ENCODE results near the gene PCSK5.

PCSK5 gene

GRCh38 chr9:76023715-76024195 lies 133.3 kb downstream of the PCSK5 start:
- no peaks in the 10 kb centered on the region for H3F3A ChIP-seq (ENCODE audit: insufficient read depth)
- no peaks in the 10 kb centered on the region for H3K9me2 ChIP-seq (replicated peaks; ENCODE audit: insufficient read depth, low read length)
- H3K4me3 ChIP-seq (ENCODE audit: insufficient read depth, low read length, poor library complexity, severe bottlenecking): no peak overlapping the region
- H2AFZ ChIP-seq (ENCODE audit: low read depth, low read length, severe bottlenecking): no peak overlapping the region
- H3K27ac ChIP-seq (ENCODE audit: low read depth, low read length): no peak overlapping the region
- H3K27me3 ChIP-seq (ENCODE audit: low read length): no peaks in the 10 kb centered on the region
- no peaks in the 10 kb centered on the region for H3K79me2 ChIP-seq (ENCODE audit: insufficient read depth, low read length)
- no peak overlapping the region for H3K4me2 ChIP-seq (ENCODE audit: low read depth, low read length, poor library complexity, severe bottlenecking)
- no peaks in the 10 kb centered on the region for H3K9me3 ChIP-seq (ENCODE audit: insufficient read depth, low read length)
- TF ChIP-seq EZH2phosphoT487 (conservative IDR thresholded peaks at IDR 0.05; ENCODE audit: low read length): no peak
- H3K36me3 ChIP-seq (ENCODE audit: low read length): no peaks in the 10 kb centered on the region
- no peaks in the 10 kb centered on the region for H4K20me1 ChIP-seq (ENCODE audit: low read depth, low read length)
- no peak overlapping the region for H3K9ac ChIP-seq (ENCODE audit: low read length)

- H3K4me3 ChIP-seq (ENCODE audit: insufficient read depth, low read length, poor library complexity, severe bottlenecking): no peak overlapping the region
These were observed 134.8 kb downstream of the PCSK5 start for GRCh38 chr9:76025286-76025685.

GRCh38 chr9:76026796-76027195 lies 136.3 kb downstream of the PCSK5 start:
- Histone ChIP-seq H3K9me3 (ENCODE audit: insufficient read depth, low read length) (no peaks in the 10 kb centered on the region), H3K9me2 (replicated peaks; ENCODE audit: insufficient read depth, low read length) (no peaks in the 10 kb centered on the region), H3K79me2 (ENCODE audit: insufficient read depth, low read length) (no peaks in the 10 kb centered on the region), H3K36me3 (ENCODE audit: low read length) (no peaks in the 10 kb centered on the region), H3K27ac (ENCODE audit: low read depth, low read length) (no peak overlapping the region), H3K4me2 (ENCODE audit: low read depth, low read length, poor library complexity, severe bottlenecking) (no peak overlapping the region), H3K4me3 (ENCODE audit: insufficient read depth, low read length, poor library complexity, severe bottlenecking) (no peak overlapping the region), H2AFZ (ENCODE audit: low read depth, low read length, severe bottlenecking) (no peak overlapping the region), H3K27me3 (ENCODE audit: low read length) (no peaks in the 10 kb centered on the region), H3F3A (ENCODE audit: insufficient read depth) (no peaks in the 10 kb centered on the region), H3K9ac (ENCODE audit: low read length) (no peak overlapping the region), H4K20me1 (ENCODE audit: low read depth, low read length) (no peaks in the 10 kb centered on the region)
- TF ChIP-seq EZH2phosphoT487 (conservative IDR thresholded peaks at IDR 0.05; ENCODE audit: low read length) (no peak), CTCF (IDR thresholded peaks at IDR 0.05; ENCODE audit: insufficient read depth, low read length, poor library complexity, severe bottlenecking) (no peak)

More at GRCh38 chr9:76025286-76025685, 134.8 kb downstream of the PCSK5 start:
- no peaks in the 10 kb centered on the region for H3F3A ChIP-seq (ENCODE audit: insufficient read depth)
- H3K27ac ChIP-seq (ENCODE audit: low read depth, low read length): no peak overlapping the region
- H3K79me2 ChIP-seq (ENCODE audit: insufficient read depth, low read length): no peaks in the 10 kb centered on the region
- no peak overlapping the region for H3K9ac ChIP-seq (ENCODE audit: low read length)
- H3K9me3 ChIP-seq (ENCODE audit: insufficient read depth, low read length): no peaks in the 10 kb centered on the region
- H3K4me2 ChIP-seq (ENCODE audit: low read depth, low read length, poor library complexity, severe bottlenecking): no peak overlapping the region
- no peaks in the 10 kb centered on the region for H3K9me2 ChIP-seq (replicated peaks; ENCODE audit: insufficient read depth, low read length)
- H3K27me3 ChIP-seq (ENCODE audit: low read length): no peaks in the 10 kb centered on the region
- no peak overlapping the region for H2AFZ ChIP-seq (ENCODE audit: low read depth, low read length, severe bottlenecking)
- H3K36me3 ChIP-seq (ENCODE audit: low read length): no peaks in the 10 kb centered on the region
- no peak for TF ChIP-seq CTCF (IDR thresholded peaks at IDR 0.05; ENCODE audit: insufficient read depth, low read length, poor library complexity, severe bottlenecking)
- no peak for TF ChIP-seq EZH2phosphoT487 (conservative IDR thresholded peaks at IDR 0.05; ENCODE audit: low read length)
- H4K20me1 ChIP-seq (ENCODE audit: low read depth, low read length): no peaks in the 10 kb centered on the region

- H3K9me3 ChIP-seq (ENCODE audit: insufficient read depth, low read length): no peaks in the 10 kb centered on the region
- H3K4me3 ChIP-seq (ENCODE audit: insufficient read depth, low read length, poor library complexity, severe bottlenecking): no peak overlapping the region
- no peak overlapping the region for H3K9ac ChIP-seq (ENCODE audit: low read length)
- no peaks in the 10 kb centered on the region for H4K20me1 ChIP-seq (ENCODE audit: low read depth, low read length)
- H3K36me3 ChIP-seq (ENCODE audit: low read length): no peaks in the 10 kb centered on the region
- TF ChIP-seq CTCF (IDR thresholded peaks at IDR 0.05; ENCODE audit: insufficient read depth, low read length, poor library complexity, severe bottlenecking): no peak
- no peak for TF ChIP-seq EZH2phosphoT487 (conservative IDR thresholded peaks at IDR 0.05; ENCODE audit: low read length)
- no peaks in the 10 kb centered on the region for H3K27me3 ChIP-seq (ENCODE audit: low read length)
- no peak overlapping the region for H2AFZ ChIP-seq (ENCODE audit: low read depth, low read length, severe bottlenecking)
- no peaks in the 10 kb centered on the region for H3F3A ChIP-seq (ENCODE audit: insufficient read depth)
- H3K9me2 ChIP-seq (replicated peaks; ENCODE audit: insufficient read depth, low read length): no peaks in the 10 kb centered on the region
- no peaks in the 10 kb centered on the region for H3K79me2 ChIP-seq (ENCODE audit: insufficient read depth, low read length)
- no peak overlapping the region for H3K27ac ChIP-seq (ENCODE audit: low read depth, low read length)
- no peak overlapping the region for H3K4me2 ChIP-seq (ENCODE audit: low read depth, low read length, poor library complexity, severe bottlenecking)
These were observed 136.9 kb downstream of the PCSK5 start for GRCh38 chr9:76027416-76027815.
